ENCODE data around the gene LPAR1.

The LPAR1 gene

DNA sequence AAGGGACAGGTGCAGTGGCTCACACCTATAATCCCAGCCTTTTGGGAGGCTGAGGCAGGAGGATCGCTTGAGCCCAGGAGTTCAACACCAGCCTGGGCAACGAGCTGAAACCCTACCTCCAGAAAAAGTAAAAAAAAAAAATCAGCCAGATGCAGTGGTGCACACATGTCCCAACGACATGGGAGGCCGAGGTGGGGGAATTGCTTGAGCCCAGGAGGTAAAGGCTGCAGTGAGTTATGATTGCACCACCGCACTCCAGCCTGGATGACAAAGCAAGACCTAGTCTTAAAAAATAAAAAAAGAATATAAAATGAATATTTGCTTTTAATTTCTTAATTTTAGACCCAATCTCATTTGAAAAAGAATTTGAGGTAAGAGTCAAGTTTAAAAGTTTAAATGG lies 143.5 kb downstream of the LPAR1 start:
- no peaks in the 10 kb centered on the region for H3K36me3 ChIP-seq
- H3K4me3 ChIP-seq (ENCODE audit: low read depth in 1 of 2, low read length in 1 of 2) = no peak overlapping the region
- TF ChIP-seq, protein P1, sequence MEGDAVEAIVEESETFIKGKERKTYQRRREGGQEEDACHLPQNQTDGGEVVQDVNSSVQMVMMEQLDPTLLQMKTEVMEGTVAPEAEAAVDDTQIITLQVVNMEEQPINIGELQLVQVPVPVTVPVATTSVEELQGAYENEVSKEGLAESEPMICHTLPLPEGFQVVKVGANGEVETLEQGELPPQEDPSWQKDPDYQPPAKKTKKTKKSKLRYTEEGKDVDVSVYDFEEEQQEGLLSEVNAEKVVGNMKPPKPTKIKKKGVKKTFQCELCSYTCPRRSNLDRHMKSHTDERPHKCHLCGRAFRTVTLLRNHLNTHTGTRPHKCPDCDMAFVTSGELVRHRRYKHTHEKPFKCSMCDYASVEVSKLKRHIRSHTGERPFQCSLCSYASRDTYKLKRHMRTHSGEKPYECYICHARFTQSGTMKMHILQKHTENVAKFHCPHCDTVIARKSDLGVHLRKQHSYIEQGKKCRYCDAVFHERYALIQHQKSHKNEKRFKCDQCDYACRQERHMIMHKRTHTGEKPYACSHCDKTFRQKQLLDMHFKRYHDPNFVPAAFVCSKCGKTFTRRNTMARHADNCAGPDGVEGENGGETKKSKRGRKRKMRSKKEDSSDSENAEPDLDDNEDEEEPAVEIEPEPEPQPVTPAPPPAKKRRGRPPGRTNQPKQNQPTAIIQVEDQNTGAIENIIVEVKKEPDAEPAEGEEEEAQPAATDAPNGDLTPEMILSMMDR (IDR thresholded peaks at IDR 0.05) = no peak
- H3K27me3 ChIP-seq = no peaks in the 10 kb centered on the region
- no peaks in the 10 kb centered on the region for H3K9me3 ChIP-seq
- no peaks in the 10 kb centered on the region for H3K4me1 ChIP-seq (ENCODE audit: control insufficient read depth in 1 of 2, insufficient read depth in 1 of 2, low read depth in 1 of 2, low read length in 1 of 2)
- no peak overlapping the region for H3K27ac ChIP-seq

DNA sequence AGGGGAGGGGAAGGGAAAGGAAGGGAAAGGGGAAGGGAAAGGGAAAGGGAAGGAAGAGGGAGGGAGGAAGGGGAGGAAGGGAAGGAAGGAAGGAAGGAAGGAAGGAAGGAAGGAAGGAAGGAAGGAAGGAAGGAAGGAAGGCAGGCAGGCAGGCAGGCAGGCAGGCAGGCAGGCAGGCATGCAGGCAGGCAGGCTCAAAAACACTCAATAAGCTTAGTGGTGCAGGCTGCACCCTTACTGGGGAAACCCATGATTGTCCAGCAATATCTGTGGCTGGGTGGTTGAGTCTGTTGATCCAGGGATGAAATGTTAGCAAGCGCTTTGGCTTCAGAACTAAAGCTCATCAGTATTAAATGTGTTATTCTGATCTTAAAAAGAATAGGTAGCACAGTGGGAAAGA lies 145.6 kb downstream of the LPAR1 start:
- H3K27ac ChIP-seq = no peak overlapping the region
- no peaks in the 10 kb centered on the region for H3K27me3 ChIP-seq
- no peaks in the 10 kb centered on the region for H3K36me3 ChIP-seq
- H3K9me3 ChIP-seq = no peaks in the 10 kb centered on the region
- no peak overlapping the region for H3K4me3 ChIP-seq (ENCODE audit: low read depth in 1 of 2, low read length in 1 of 2)
- TF ChIP-seq, protein P1 (IDR thresholded peaks at IDR 0.05) = no peak
- H3K4me1 ChIP-seq (ENCODE audit: control insufficient read depth in 1 of 2, insufficient read depth in 1 of 2, low read depth in 1 of 2, low read length in 1 of 2) = no peaks in the 10 kb centered on the region

DNA sequence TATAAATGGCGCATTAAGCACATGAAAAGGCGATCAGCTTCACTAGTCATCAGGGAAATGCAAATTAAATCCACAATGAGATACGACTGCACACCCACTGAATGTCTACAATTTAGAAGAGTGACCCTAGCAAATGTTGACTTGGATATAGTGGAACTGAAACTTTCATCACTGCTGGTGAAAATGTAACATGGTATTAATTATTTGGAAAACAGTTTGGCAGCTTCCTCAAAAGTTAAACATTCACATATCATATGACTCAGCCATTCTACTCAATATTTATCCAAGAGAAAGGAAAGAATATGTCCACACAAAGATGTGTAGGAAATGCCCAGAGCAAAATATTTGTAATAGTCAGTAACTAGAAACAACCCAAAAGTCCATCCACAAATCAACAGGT lies 146.5 kb downstream of the LPAR1 start:
- Histone ChIP-seq H3K9me3 (no peaks in the 10 kb centered on the region), H3K4me3 (ENCODE audit: low read depth in 1 of 2, low read length in 1 of 2) (no peak overlapping the region), H3K27ac (no peak overlapping the region), H3K4me1 (ENCODE audit: control insufficient read depth in 1 of 2, insufficient read depth in 1 of 2, low read depth in 1 of 2, low read length in 1 of 2) (no peaks in the 10 kb centered on the region), H3K27me3 (no peaks in the 10 kb centered on the region), H3K36me3 (no peaks in the 10 kb centered on the region)
- TF ChIP-seq, protein P1 (IDR thresholded peaks at IDR 0.05) = no peak

DNA sequence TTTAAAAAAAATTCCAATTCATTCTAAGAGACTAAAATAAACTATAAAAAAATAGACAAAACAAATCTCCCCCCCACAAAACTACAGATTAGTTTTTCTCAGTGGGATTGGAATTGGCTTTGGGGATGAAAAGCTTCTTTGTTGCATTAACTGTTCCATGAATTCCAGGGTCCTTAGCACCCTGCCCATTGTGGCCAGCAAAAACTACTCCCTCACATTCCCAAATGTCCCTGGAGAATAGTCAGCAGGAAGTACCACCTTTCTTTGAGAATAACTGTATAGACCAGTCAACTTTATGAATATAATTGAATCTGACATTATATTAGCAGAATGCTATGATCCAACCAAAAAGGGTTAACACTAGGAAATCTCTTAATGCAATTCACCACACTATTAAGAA lies 147.9 kb downstream of the LPAR1 start:
- no peaks in the 10 kb centered on the region for H3K36me3 ChIP-seq
- TF ChIP-seq, protein P1 (IDR thresholded peaks at IDR 0.05) = no peak

DNA sequence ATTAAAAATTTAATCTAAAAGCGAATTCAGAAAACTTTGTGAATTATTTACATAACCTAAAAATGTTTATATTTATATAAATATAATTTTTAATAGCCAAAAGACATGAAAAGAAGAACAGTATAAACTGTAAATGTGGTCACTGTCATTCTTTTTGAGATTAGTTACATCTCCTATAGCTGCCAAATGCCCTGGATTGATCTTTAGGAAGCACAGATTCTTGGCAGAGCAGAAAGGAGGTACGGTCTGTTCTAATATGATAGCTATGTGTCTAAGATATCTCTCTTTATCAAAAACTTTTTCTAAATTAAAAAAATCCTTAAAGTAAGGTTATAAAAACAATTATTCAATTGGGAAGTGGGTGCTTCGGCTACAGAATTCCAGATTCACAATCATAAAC lies 151.0 kb downstream of the LPAR1 start:
- TF ChIP-seq, protein P1 (IDR thresholded peaks at IDR 0.05) = no peak
- H3K27me3 ChIP-seq = no peaks in the 10 kb centered on the region
- H3K27ac ChIP-seq = no peak overlapping the region
- no peaks in the 10 kb centered on the region for H3K9me3 ChIP-seq
- no peak overlapping the region for H3K4me3 ChIP-seq (ENCODE audit: low read depth in 1 of 2, low read length in 1 of 2)
- no peaks in the 10 kb centered on the region for H3K4me1 ChIP-seq (ENCODE audit: control insufficient read depth in 1 of 2, insufficient read depth in 1 of 2, low read depth in 1 of 2, low read length in 1 of 2)
- no peaks in the 10 kb centered on the region for H3K36me3 ChIP-seq

More for the DNA sequence above, 147.9 kb downstream of the LPAR1 start:
- H3K9me3 ChIP-seq = no peaks in the 10 kb centered on the region
- H3K27ac ChIP-seq = no peak overlapping the region
- no peaks in the 10 kb centered on the region for H3K4me1 ChIP-seq (ENCODE audit: control insufficient read depth in 1 of 2, insufficient read depth in 1 of 2, low read depth in 1 of 2, low read length in 1 of 2)
- H3K4me3 ChIP-seq (ENCODE audit: low read depth in 1 of 2, low read length in 1 of 2) = no peak overlapping the region
- no peaks in the 10 kb centered on the region for H3K27me3 ChIP-seq

DNA sequence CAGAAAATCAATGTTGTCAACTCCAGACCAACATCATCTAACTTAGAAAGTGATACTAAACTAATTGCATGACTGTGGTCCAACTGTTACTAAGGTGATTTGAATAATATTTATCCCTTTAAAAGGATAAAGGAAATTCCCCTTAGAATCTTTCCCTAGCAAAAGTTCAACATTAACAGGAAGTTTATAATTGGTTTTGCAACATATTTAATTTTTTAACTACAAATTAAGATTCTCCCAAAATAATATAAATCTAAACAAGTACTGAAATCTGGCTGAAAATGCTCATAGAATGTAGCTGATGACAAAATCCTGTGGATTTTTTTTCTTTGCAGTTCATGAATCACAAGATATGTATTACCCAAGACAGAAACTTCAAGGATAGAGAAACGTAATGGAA lies 151.4 kb downstream of the LPAR1 start:
- no peaks in the 10 kb centered on the region for H3K27me3 ChIP-seq

More for the DNA sequence above, 151.4 kb downstream of the LPAR1 start:
- TF ChIP-seq, protein P1 (IDR thresholded peaks at IDR 0.05) = no peak
- H3K27ac ChIP-seq = no peak overlapping the region
- no peaks in the 10 kb centered on the region for H3K36me3 ChIP-seq
- H3K4me1 ChIP-seq (ENCODE audit: control insufficient read depth in 1 of 2, insufficient read depth in 1 of 2, low read depth in 1 of 2, low read length in 1 of 2) = peaks cover 0 to 3% of the 10 kb centered on the region in 2 experiments
- no peak overlapping the region for H3K4me3 ChIP-seq (ENCODE audit: low read depth in 1 of 2, low read length in 1 of 2)
- H3K9me3 ChIP-seq = no peaks in the 10 kb centered on the region

Data from neutrophil (primary cell).